HEK293T (cell line): ENCODE measurements around the gene VWA8.

Experiments
- CTBP1 ChIP-seq: fragments of 450-650 bp; IDR thresholded peaks from 2 replicates; pipeline ENCODE4 v1.6.1; 2016; ENCODE audit warnings: borderline replicate concordance
- FOXM1 ChIP-seq: fragments of 450-650 bp; IDR thresholded peaks from 2 replicates; pipeline ENCODE4 v1.6.1; 2017; ENCODE audit warnings: mild to moderate bottlenecking, borderline replicate concordance
- SP1 ChIP-seq: fragments of 450-650 bp; IDR thresholded peaks from 2 replicates; pipeline ENCODE4 v1.6.1; 2017

GRCh38 chr13:41563984-41564365, 396.9 kb downstream of the VWA8 start:
- no peak for TF ChIP-seq FOXM1
- TF ChIP-seq SP1, result no peak
- no peak for TF ChIP-seq CTBP1
